Measurements from ENCODE around the gene PCYT2.
"Not testable (repeated sequence)": the region's sequence is repeated elsewhere in the genome, so short reads cannot be mapped to it uniquely, and the experiment has no call there.

The PCYT2 gene

GRCh38 chr17:81927152-81927652, 16.0 kb upstream of the PCYT2 start:
- no peak for DNase-seq (ENCODE audit: low read depth)

- DNase-seq (ENCODE audit: low read depth), result peak; percentile 46
Observed at GRCh38 chr17:81926451-81927151, 15.4 kb upstream of the PCYT2 start.

DNA sequence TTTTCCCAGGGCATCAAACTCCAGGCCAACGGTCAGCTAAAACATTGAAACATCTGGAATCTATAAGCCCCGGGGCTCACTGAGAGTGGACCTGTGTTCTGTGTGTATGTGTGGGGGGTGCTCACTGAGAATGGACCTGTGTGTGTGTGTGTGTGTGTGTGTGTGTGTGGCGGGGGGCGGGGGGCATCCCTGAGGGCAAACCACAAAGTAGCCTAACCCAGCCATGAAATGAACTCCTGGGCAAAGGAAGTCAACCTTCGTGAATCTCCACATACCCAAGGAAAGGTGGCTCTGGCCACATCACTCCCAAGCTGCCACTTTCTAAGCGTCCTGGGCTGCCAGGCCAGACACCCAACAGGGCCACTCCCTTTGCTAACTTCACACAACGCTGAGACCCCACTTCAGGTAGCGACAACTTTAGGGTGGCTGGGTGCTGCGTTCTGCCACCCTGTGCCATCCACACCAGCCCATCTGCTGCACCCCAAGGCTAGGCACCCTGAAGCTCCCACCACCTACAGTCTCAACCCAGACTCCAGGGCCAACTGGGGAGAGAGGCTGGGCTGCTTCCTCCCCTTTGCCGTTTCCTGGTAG, 14.8 kb upstream of the PCYT2 start:
- DNase-seq (ENCODE audit: low read depth), result no peak

DNA sequence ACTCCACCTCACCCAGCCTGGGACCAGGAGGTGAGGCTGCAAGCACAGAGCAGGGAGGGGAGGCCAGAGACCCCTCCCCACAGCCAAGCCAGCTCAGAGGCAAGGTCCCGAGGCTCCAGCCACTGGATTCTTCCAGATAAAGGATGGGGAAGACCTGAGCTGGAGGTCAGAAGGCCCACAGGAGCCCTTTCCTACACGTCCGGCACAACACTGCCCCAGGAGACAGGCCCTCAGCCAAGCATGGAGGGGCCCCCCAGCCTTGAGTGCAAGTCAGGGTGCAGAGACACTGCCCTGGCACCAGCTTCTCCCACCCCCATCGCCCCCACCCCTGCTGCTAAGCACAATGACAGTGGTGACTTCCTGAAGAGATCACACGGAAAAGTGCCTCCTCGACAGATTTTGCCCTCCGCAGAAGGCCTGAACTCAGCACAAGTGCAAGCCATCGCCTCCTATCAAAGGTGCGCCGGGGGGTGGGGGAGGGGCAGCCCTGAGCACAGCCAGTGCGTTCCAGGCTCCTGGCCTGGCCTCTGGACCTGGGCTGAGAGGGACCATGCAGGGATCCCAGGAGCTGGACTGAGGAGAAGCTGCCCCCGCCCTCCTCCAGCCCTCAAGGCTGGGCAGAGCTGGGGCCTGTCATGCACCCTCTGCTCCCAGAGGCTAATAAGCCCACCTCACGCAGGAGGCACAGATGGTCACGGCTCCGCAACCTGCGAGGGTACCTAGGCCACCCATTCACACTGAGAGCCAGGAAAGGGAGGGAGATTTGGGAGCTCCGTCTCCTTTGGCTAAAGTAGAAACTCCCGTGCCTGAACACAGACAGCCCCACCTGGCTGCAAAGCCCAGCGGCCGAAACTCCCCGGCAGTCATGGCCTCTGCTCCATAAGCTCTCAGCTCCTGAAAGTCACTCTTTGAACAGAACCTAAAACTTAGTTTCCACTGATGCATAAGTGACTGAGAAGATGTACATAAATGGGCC, 13.6 kb upstream of the PCYT2 start:
- no peak for DNase-seq (ENCODE audit: low read depth)

GRCh38 chr17:81923302-81924260, 12.4 kb upstream of the PCYT2 start:
- no peak for DNase-seq (ENCODE audit: low read depth)

DNA sequence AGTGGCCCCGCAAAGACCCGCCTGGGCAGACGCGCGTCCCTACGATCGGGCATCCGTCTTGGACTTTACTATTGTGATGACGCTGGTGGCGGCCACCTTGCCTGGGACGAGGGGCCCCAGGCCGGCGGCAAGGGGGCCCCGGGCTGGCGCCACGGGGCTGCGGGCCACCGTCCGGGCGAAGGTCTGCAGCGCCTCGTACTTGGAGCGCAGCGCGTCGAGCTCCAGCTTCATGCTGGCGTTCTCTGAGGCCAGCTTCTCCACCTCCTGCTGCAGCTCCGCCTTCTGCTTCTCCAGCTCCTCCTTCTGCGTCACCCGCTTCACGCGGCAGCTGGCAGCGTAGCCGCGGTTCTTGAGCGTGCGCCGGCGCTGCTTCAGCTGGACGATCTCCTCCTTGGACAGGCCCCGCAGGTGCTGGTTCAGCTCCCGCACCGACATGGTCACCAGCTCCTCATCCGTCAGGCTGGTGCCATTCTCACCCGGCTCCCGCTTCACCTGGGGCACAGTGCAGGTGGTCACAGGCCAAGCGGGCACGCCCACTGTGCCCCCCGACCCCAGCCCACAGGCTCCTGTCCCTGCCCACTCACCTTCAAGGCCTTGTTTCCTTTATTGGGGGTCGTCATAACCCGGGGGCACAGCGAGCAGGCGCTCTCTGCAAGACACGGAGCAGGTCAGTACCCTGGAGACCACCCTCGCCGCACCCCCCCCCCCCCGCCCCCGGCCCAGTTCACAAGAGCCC, 11.5 kb upstream of the PCYT2 start:
- DNase-seq (ENCODE audit: low read depth), result no peak

- no peak for DNase-seq (ENCODE audit: low read depth)
Observed at GRCh38 chr17:81921996-81922565, 10.9 kb upstream of the PCYT2 start.

DNA sequence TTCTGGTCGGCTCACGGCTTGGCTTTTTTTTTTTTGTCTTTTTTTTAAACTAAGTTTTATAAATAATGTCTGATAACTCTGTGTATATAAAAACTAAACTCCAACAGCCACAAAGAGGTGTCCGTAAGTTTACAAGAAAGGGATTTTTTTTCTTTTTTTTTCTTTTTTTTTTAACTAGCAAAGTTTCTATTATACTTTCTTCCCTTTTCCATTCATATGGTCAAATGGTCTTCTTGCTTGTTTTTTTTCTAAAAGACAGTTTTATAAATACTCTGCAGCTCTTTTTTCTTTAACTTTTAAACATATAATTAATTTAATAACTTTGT, 10.3 kb upstream of the PCYT2 start:
- DNase-seq (ENCODE audit: low read depth), result no peak

- no peak for DNase-seq (ENCODE audit: low read depth)
Observed at GRCh38 chr17:81920612-81921536, 9.7 kb upstream of the PCYT2 start.

GRCh38 chr17:81918832-81919545, 7.8 kb upstream of the PCYT2 start:
- no peak for DNase-seq (ENCODE audit: low read depth)

DNA sequence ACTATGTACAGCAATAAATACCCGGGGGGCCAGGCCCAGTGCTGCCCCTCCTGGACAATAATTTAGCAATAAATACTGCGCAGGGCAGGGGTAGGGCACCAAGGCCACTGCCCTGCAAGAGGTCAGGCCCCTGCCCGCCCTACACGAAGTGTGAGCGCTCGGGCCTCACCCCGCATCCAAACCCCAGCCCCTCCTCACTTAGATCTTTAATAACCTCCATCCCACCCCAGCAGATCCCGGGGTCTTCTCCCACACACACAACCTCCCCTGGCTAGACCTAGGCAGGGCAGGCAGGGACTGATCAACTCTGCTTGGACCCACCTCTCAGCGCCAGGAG, 7.1 kb upstream of the PCYT2 start:
- DNase-seq (ENCODE audit: low read depth), result not testable (repeated sequence)

- peak; percentile 72 for DNase-seq (ENCODE audit: low read depth)
Observed at GRCh38 chr17:81917565-81918332, 6.5 kb upstream of the PCYT2 start, which contains the start of gene SIRT7. TSS of gene SIRT7 (minus strand) at chr17:81918176. CDS start at chr17:81918131, 45 bp downstream.

GRCh38 chr17:81916234-81917001, 5.2 kb upstream of the PCYT2 start:
- DNase-seq (ENCODE audit: low read depth), result no peak

DNA sequence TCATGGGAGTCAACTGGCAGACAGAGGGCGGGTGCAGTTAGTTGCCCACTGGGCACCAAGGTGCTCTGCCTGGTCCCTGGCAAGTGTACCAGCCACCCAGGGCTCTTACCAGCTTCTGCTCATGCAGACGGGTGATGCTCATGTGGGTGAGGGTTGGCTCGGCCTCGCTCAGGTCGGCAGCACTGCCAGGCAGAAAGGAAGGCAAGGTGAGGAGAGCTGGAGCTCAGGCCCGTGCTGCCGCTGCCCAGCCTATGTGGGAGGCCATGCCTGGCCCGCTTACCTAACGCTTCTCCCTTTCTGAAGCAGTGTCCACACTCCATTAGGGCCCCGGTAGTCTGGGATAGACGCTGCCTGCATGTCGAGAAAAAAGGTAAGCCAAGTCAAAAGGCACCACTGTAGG, 4.1 kb upstream of the PCYT2 start:
- no peak for DNase-seq (ENCODE audit: low read depth)

- no peak for DNase-seq (ENCODE audit: low read depth)
Observed at GRCh38 chr17:81914103-81914850, 3.1 kb upstream of the PCYT2 start.

GRCh38 chr17:81913394-81914102, 2.3 kb upstream of the PCYT2 start:
- no peak for DNase-seq (ENCODE audit: low read depth)

Data from T-helper 22 cell (primary cell).